HEK293 (cell line): Measurements from ENCODE around the gene CNR1.

Experiments used
- SALL2 ChIP-seq: fragments of 450-650 bp; formaldehyde crosslinking; IDR thresholded peaks from 2 replicates; pipeline ENCODE4 v1.5.0; 2017; ENCODE audit warnings: missing biosample characterization, mild to moderate bottlenecking, missing genetic modification characterization, borderline replicate concordance
- SP2 ChIP-seq: fragments of 450-650 bp; formaldehyde crosslinking; IDR thresholded peaks from 2 replicates; pipeline ENCODE4 v1.5.1; 2016; ENCODE audit warnings: missing biosample characterization, missing genetic modification characterization
- TCF7L2 ChIP-seq: IDR thresholded peaks from 2 replicates; pipeline ENCODE4 v1.6.1; 2011; ENCODE audit warnings: low read depth, mild to moderate bottlenecking, inconsistent platforms, low read length, moderate library complexity, borderline replicate concordance
- ZNF211 ChIP-seq: fragments of 450-650 bp; formaldehyde crosslinking; IDR thresholded peaks from 2 replicates; pipeline ENCODE4 v1.5.1; 2016; ENCODE audit warnings: low read depth, missing biosample characterization, missing genetic modification characterization
- ZNF214 ChIP-seq: fragments of 450-650 bp; formaldehyde crosslinking; IDR thresholded peaks from 2 replicates; pipeline ENCODE4 v1.5.1; 2017; ENCODE audit warnings: missing biosample characterization, mild to moderate bottlenecking, missing genetic modification characterization, borderline replicate concordance
- TF ChIP-seq, protein P1 (sequence below): fragments of 450-650 bp; formaldehyde crosslinking; IDR thresholded peaks from 2 replicates; pipeline ENCODE4 v1.5.1; 2016; ENCODE audit warnings: missing biosample characterization, missing genetic modification characterization

- TF ChIP-seq, protein P1, sequence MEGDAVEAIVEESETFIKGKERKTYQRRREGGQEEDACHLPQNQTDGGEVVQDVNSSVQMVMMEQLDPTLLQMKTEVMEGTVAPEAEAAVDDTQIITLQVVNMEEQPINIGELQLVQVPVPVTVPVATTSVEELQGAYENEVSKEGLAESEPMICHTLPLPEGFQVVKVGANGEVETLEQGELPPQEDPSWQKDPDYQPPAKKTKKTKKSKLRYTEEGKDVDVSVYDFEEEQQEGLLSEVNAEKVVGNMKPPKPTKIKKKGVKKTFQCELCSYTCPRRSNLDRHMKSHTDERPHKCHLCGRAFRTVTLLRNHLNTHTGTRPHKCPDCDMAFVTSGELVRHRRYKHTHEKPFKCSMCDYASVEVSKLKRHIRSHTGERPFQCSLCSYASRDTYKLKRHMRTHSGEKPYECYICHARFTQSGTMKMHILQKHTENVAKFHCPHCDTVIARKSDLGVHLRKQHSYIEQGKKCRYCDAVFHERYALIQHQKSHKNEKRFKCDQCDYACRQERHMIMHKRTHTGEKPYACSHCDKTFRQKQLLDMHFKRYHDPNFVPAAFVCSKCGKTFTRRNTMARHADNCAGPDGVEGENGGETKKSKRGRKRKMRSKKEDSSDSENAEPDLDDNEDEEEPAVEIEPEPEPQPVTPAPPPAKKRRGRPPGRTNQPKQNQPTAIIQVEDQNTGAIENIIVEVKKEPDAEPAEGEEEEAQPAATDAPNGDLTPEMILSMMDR (tag by site-specific recombination), result no peak
- TF ChIP-seq SP2 (tag by site-specific recombination), result no peak
- TF ChIP-seq TCF7L2, result no peak
- TF ChIP-seq ZNF211, result no peak
- no peak for TF ChIP-seq ZNF214 (tag by site-specific recombination)
- TF ChIP-seq SALL2, result no peak
Observed at GRCh38 chr6:88135578-88136114, 30.5 kb downstream of the CNR1 start.
